HepG2 (cell line): ENCODE measurements around the gene FBLN5.

ENCODE experiments used
- BRCA1 ChIP-seq: sonication (generic); formaldehyde crosslinking; IDR thresholded peaks from 2 replicates; pipeline ENCODE4 v1.4.0; 2020; ENCODE audit warnings: missing genetic modification reagents
- CTCF ChIP-seq: sonication (generic); formaldehyde crosslinking; IDR thresholded peaks from 2 replicates; pipeline ENCODE4 v1.5.0; 2020; ENCODE audit warnings: mild to moderate bottlenecking, missing genetic modification reagents, moderate library complexity
- ESRRA ChIP-seq: sonication (generic); formaldehyde crosslinking; IDR thresholded peaks from 2 replicates; pipeline ENCODE4 v1.5.1; 2020; ENCODE audit warnings: mild to moderate bottlenecking, low read depth, missing genetic modification reagents
- ETS1 ChIP-seq: sonication (generic); formaldehyde crosslinking; IDR thresholded peaks from 2 replicates; pipeline ENCODE4 v1.4.0; 2020; ENCODE audit warnings: missing genetic modification reagents
- JUN ChIP-seq: sonication (generic); formaldehyde crosslinking; IDR thresholded peaks from 2 replicates; pipeline ENCODE4 v1.4.0; 2020; ENCODE audit warnings: mild to moderate bottlenecking, missing genetic modification reagents
- MAZ ChIP-seq, 2 experiments: sonication (generic) in 1 of 2; formaldehyde crosslinking in 1 of 2; IDR thresholded peaks; 2 replicates each; pipeline versions ENCODE4 v1.5.0 to v1.6.1; 2012 to 2020; ENCODE audit warnings: low read depth in 2 of 2, mild to moderate bottlenecking in 2 of 2, borderline replicate concordance in 1 of 2, improper control_type of control experiment in 1 of 2, low read length in 1 of 2, missing genetic modification reagents in 1 of 2, moderate library complexity in 1 of 2
- NKX3-1 ChIP-seq: sonication (generic); formaldehyde crosslinking; IDR thresholded peaks from 2 replicates; pipeline ENCODE4 v1.5.0; 2020; ENCODE audit warnings: missing genetic modification reagents
- POLR2AphosphoS5 ChIP-seq: IDR thresholded peaks from 2 replicates; pipeline ENCODE4 v1.6.1; 2012; ENCODE audit warnings: low read depth, low read length
- RFX3 ChIP-seq: IDR thresholded peaks from 2 replicates; pipeline ENCODE4 v1.6.1; 2016; ENCODE audit warnings: missing biosample characterization, missing genetic modification reagents
- RFX5 ChIP-seq: IDR thresholded peaks from 2 replicates; pipeline ENCODE4 v1.6.1; 2011; ENCODE audit warnings: low read depth, low read length, improper control_type of control experiment
- ZFP90 ChIP-seq: sonication (generic); formaldehyde crosslinking; IDR thresholded peaks from 2 replicates; pipeline ENCODE4 v1.8.0; 2022; ENCODE audit warnings: missing genetic modification reagents, mild to moderate bottlenecking, inconsistent platforms, borderline replicate concordance
- ZNF253 ChIP-seq: sonication (generic); formaldehyde crosslinking; IDR thresholded peaks from 2 replicates; pipeline ENCODE4 v1.8.0; 2022; ENCODE audit warnings: mild to moderate bottlenecking, missing genetic modification reagents, borderline replicate concordance
- ZNF629 ChIP-seq: sonication (generic); formaldehyde crosslinking; conservative IDR thresholded peaks from 2 replicates; pipeline ENCODE4 v1.5.0; 2020; ENCODE audit warnings: missing genetic modification reagents

GRCh38 chr14:91980157-91980556 is 32.7 kb upstream of the FBLN5 start:
- no peak for TF ChIP-seq CTCF (CRISPR knock-in tag)
- no peak for TF ChIP-seq ZFP90 (CRISPR knock-in tag)
- TF ChIP-seq ZNF629 (CRISPR knock-in tag): no peak
- no peak for TF ChIP-seq ESRRA (CRISPR knock-in tag)
- TF ChIP-seq BRCA1 (CRISPR knock-in tag): no peak
- no peak for TF ChIP-seq RFX5
- TF ChIP-seq MAZ (IDR thresholded peaks at IDR 0.05; ENCODE audit: borderline replicate concordance, low read depth, low read length): no peak
- TF ChIP-seq MAZ (CRISPR knock-in tag; IDR thresholded peaks at IDR 0.05; ENCODE audit: low read depth): no peak
- no peak for TF ChIP-seq JUN (CRISPR knock-in tag)
- TF ChIP-seq POLR2AphosphoS5: no peak
- no peak for TF ChIP-seq ZNF253 (CRISPR knock-in tag)
- TF ChIP-seq RFX3 (CRISPR knock-in tag): no peak
- no peak for TF ChIP-seq ETS1 (CRISPR knock-in tag)
- no peak for TF ChIP-seq NKX3-1 (CRISPR knock-in tag)
